ENCODE measurements around the gene PEMT. TPM values are rescaled to one million over a fixed set of nuclear protein-coding genes. Genes with fewer than 3 reads are reported as not detected.

Gene PEMT
- total RNA-seq, 1 experiment from 2014 or later: 53.5 TPM

DNA sequence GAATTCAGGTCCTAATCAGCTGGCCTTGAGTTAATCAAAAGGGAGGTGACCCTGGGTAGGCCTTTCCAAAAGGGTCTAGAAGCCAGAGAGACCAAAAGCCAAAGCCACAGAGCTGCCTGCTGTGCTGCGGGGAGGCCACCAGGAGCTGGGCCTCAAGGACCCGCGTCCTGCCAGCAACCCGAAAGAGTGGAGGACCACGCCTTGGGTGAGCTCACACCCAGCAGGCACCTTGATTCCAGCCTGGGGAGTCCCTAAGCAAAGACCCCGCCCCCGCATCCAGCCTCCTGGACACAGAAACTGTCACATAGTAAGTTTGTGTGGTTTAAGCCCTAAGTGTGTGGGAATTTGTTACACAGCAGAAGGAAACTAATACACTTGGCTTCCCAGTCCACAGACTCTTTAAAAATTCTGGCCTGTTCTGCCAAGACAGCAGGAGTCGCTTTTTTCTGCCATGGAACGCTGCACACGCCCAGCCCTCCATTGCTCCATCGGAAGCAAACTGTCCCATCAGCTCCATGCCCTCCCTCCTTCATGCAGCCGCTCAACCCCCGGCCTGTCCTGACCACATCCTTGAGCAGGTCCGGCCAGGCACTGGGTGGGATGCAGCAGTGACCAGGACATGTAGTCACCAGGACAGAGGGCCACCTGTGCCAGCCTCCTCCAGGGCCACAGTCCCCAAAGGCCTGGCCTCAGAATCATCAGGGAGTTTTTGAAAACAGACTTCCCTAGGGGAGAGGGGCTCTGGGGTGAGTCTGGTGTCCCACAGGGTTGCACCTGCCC lies 74.4 kb downstream of the PEMT start:
- Histone ChIP-seq H3K4me3 (no peak overlapping the region), H3K9me3 (no peaks in the 10 kb centered on the region), H3K27me3 (no peaks in the 10 kb centered on the region), H3K36me3 (no peaks in the 10 kb centered on the region)
- DNase-seq: no peak

DNA sequence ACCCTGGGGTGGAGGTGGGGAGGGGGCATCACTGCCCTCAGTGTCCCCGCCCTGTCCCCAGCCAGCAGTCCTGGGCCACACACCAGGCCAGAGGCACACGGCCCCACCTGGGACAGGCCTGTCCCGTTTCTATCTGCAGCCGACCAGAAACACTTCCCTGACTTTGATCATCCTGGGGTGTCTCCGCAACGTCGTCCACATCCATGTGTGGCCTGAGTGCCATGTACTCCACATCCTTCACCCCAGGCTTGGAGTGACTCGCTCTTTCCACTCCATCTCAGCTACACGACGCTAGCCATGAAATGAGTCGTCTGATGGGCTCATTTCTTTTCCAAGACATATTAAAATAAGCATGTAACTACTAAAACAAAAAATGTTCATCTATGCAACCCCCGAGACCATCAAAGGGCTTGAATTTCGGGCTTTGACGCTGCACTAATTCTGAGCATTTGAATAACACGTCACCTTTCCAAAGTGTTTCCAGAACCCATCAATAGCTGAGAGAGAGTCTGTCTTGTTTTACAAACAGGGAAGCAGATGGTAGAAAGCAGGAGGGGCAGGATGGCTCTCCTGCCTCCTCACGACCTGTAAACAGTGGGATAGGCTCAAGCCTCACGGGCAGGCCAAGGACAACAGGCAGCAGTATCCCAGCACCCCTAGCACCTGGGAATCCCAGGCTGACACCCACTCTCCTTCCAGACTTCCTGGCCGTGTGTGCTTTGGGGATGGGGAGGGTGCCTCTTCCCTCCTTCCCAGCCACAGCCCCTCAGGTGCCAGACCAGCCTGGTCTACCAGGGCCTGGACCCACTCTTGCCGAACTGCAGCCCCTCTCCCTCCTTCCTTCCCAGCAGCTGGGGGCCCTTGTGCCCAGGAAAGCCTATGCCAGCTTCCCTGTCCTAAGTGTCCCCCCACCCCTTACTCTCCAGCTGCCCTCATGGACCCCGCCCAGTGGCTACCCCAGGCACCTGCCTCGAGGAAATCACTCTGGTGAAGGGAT lies 75.3 kb downstream of the PEMT start:
- H3K9me3 ChIP-seq: no peaks in the 10 kb centered on the region
- H3K4me3 ChIP-seq: no peak overlapping the region
- H3K36me3 ChIP-seq: no peaks in the 10 kb centered on the region
- no peaks in the 10 kb centered on the region for H3K27me3 ChIP-seq
- DNase-seq: peak; percentile 61

DNA sequence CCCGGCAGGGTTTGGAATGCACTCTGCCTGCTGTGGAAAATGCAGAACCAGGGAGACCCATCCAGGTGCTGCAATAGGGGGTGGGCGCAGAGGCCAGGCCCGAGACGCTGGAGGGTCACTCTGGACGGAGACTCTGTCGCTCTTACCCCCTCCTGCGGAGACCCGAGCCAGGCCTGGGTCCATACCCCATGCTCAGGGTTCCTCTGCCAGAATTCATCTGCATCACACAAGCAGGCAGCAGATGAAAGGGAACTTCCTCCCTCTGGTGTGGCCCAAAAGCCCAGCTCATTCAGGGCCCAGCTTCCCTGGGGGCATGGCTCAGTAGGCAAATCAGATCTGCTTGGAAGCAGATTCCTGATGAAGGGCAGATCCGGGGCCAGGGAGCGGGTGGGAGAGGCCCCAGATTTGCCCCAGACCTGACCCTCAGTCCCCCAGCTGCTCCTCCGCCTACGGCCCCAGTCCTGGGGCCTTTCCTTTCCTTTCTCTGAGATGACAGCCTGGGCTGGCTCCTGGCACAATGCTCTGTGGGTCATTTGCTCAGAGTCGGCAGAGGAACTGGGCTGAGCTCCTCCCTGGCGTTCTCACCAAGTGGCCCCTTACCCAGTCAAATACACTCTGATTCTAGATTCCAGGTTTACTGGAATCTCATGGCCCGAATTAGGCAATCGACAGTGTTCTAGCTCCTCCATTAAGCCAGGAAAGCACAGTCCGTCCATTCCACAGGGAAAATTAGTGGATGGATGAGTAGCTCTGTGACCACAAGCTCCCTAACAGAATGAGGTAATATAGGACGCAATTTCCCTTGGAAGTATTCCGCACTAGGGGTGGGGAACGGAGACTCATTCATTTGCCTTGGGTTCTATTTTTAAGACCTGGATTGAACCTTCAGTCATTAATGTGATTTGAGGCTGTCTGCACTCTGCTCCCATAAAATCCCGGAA lies 76.2 kb downstream of the PEMT start:
- Histone ChIP-seq H3K27me3 (no peaks in the 10 kb centered on the region), H3K36me3 (no peaks in the 10 kb centered on the region), H3K4me3 (no peak overlapping the region), H3K9me3 (no peaks in the 10 kb centered on the region)
- peak; percentile 46 for DNase-seq

- Histone ChIP-seq H3K27me3 (no peaks in the 10 kb centered on the region), H3K9me3 (no peaks in the 10 kb centered on the region), H3K36me3 (no peaks in the 10 kb centered on the region), H3K4me3 (no peak overlapping the region)
- DNase-seq: no peak
Measured at GRCh38 chr17:17514361-17514992, 77.0 kb downstream of the PEMT start.

GRCh38 chr17:17513626-17514025 lies 77.9 kb downstream of the PEMT start:
- Histone ChIP-seq H3K27me3 (no peaks in the 10 kb centered on the region), H3K4me3 (no peak overlapping the region), H3K9me3 (no peaks in the 10 kb centered on the region), H3K36me3 (no peaks in the 10 kb centered on the region)
- no peak for DNase-seq

GRCh38 chr17:17512866-17513265 lies 78.6 kb downstream of the PEMT start:
- no peak overlapping the region for H3K4me3 ChIP-seq
- H3K36me3 ChIP-seq: no peaks in the 10 kb centered on the region
- no peaks in the 10 kb centered on the region for H3K27me3 ChIP-seq
- no peak for DNase-seq
- no peaks in the 10 kb centered on the region for H3K9me3 ChIP-seq

DNA sequence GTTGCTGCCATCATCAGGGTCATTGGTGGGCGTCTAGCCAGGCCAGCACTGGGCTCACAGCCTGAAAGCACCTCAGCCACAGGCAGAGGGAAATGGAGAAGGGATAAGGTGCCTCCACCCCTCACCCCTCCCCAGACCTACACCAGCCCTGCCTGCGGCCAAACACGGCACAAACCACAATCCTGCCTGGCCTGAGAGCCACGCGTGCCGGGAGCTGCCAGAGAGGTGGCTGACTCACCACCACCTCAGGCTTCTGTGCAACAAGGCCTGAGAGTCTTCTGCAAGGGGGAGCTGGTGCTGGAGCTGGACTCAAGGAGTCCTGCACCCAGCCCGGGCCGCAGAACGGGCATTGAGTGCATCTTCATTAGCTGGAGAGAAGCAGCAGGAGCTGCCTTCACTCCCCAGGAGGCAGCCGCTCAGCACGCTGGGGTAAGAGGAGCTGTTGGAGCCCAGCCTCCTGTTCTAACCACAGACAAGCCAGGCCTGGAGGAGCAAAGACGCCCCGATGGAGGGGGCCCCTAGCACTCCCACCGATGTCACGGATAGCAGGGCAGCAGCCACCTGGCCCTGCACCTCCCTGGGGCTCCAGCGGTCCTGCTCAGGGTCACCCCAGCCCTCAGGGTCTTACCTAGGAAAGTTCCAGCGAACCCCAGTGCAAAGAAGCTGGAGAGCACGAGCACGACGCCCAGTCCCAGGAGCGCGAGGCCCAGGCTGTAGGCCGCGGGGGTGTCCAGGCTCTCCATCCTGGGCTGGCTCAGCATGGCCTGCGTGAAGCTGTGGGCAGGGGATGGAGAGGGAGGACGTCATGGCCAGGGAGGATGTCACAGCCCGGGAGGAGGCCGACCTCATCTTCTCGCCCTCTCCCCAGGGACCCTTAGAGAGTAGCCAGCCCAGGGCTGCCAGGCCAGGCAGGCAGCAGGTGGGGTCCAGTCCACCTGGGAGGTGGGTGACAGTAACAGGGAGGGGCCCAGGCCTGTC lies 79.3 kb downstream of the PEMT start:
- Histone ChIP-seq H3K4me3 (no peak overlapping the region), H3K27me3 (no peaks in the 10 kb centered on the region), H3K36me3 (no peaks in the 10 kb centered on the region), H3K9me3 (no peaks in the 10 kb centered on the region)
- DNase-seq: peak; percentile 96

- H3K9me3 ChIP-seq: no peaks in the 10 kb centered on the region
- DNase-seq: no peak
- H3K27me3 ChIP-seq: no peaks in the 10 kb centered on the region
- no peaks in the 10 kb centered on the region for H3K36me3 ChIP-seq
- H3K4me3 ChIP-seq: no peak overlapping the region
Measured at GRCh38 chr17:17511293-17511741, 80.2 kb downstream of the PEMT start.

DNA sequence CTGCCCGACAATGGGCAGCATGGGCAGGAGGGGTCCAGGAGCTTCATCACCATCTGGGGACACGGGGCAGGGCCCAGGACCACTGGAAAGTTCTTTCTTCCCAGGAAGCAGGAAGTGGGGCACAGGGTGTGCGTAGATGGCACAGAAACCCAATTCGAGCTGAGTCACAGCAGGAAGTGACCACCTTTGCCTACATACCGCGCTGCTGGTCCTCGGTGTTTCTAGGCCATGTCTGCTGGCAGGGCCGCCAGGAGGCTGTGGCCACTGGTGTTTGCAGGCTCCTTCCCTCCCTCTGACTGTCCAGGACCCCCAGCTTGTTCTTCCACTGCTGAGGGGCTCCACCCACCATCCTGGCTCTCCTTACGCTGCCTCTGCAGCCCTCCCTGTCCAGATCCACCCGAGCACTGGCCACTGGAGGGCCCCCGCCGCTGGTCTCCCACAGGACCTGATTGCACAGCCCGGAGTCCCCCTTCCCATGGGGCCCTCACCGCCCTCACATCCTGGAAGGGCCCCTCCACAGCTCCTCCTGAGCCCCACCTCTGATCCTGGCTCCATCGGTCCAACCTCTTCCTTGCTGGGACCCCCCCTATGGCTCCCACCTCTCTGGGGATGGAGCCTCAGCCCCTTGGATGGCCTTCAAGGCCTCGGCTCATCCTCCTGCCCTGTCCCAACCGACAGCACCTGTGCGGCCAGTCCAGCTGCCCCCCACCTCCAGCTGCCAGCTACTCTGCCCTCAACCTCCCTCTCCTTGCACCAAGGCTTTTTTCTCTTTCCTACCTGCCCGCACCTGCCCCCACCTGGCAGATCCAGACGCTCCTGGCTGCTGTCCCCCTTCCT lies 80.8 kb downstream of the PEMT start:
- H3K4me3 ChIP-seq: no peak overlapping the region
- no peaks in the 10 kb centered on the region for H3K36me3 ChIP-seq
- no peaks in the 10 kb centered on the region for H3K27me3 ChIP-seq
- no peak for DNase-seq
- H3K9me3 ChIP-seq: no peaks in the 10 kb centered on the region

DNA sequence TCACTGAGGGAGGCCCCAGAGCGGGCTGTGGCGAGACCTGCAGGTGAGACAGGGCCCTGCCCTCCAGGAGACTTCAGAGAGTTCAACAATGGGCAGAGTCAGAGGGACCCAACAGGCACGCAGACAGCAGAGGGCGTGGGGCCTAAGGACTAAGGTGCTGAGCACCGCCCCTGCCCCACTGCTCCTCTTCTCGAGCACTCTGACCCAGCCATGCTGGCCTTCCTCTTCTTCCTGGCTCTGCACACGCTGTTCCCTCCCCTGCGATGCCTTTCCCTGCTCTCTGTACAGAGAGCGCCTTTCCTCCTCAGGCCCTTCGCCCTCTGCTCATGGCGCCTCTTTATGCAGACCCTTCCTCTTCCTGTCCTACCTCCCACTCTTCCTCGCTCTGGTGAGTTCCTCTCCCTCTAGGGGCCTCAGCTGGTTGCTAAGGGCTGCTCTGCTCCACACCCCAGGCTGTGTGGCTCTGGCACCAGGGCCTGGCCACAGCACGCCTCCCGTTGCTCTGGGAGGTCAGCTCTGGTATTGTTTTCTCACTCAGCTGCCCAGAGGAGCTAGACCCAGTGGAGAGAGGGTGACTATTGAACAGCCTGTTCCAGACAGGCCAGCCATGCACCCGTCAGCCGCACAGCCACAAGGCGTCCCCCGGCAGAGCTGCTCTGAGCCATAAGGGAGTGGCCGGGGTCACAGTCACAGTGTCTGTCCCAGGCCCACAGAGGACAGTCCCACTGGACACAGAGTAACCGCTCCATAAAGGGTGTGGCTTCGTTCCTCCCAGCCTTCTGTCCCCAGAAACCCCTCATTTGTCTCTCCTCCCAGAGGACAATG lies 81.7 kb downstream of the PEMT start:
- DNase-seq: no peak
- Histone ChIP-seq H3K36me3 (no peaks in the 10 kb centered on the region), H3K4me3 (no peak overlapping the region)

DNA sequence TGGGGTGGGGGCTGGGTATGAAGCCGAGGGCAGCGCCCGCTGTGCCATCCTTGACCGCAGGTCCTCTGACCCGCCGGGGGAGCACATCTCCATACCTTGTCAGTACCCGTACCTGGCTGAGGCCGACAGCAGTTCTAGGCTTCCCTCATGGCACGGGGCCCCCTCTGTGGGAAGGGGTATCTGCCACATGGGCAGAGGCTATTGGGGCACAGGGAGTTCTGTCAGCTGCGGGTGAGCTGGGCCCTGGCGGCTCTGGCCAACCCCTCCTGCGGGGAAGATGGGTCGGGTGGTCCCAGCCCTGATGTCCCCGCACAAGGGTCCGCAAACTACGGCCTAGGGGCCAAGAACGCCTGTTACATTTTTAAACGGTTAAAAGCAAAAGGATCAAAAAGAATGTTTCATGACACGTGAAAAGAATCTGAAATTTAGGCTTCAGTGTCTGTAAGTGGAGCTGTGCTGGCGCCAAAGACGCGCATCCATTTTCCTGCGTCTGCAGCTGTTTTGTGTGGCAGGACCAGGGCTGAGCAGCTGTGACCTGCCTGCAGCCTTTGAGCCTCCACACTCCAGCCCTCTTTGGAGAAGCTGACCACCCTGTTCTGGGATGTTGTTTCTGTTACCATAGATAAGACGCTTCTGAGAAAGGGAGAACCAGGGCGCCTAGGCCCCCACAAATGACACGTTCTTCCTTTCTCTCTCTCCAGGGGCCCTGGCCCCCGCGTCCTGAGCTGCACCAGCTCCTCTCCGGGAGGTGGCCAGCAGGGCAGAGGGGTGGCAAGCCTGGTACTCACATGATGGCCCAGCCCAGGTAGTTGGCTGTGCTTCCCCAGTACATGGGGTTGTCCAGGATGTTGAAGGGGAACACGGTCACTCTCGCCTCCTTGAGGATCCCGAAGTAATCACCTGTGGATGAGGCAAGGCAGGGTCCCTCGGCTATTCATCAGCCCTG lies 82.6 kb downstream of the PEMT start:
- no peak for DNase-seq
- Histone ChIP-seq H3K4me3 (no peak overlapping the region), H3K9me3 (no peaks in the 10 kb centered on the region), H3K36me3 (no peaks in the 10 kb centered on the region), H3K27me3 (no peaks in the 10 kb centered on the region)

More for the DNA sequence above, 81.7 kb downstream of the PEMT start:
- no peaks in the 10 kb centered on the region for H3K9me3 ChIP-seq
- H3K27me3 ChIP-seq: no peaks in the 10 kb centered on the region

DNA sequence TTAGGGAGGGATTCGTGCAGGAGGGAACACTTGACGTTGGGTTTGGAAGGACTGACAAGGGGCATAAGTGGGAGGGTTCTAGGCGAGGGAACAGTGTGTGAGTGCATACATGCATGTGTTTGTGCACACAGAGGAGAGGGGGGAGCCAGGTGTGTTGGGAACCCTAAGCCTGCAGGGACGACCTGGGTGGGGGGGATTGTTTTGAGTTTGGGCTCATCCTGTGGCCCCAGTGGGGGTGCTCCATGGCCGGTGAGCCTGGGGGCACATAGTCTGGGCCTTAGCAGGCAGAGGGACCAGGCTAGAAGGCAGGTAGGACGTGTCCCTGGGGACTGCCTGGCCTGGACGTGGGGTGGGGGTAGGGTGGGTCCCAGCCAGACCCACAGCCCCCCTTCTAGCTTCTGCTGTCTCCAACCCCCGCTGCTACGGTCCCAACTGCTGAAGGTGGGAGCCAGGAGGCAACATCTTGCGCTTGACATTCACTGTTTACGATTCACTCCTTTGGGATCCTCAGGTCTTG lies 83.4 kb downstream of the PEMT start:
- H3K36me3 ChIP-seq: no peaks in the 10 kb centered on the region
- no peaks in the 10 kb centered on the region for H3K9me3 ChIP-seq
- no peak for DNase-seq
- no peaks in the 10 kb centered on the region for H3K27me3 ChIP-seq
- no peak overlapping the region for H3K4me3 ChIP-seq
